NCI-H2227 (cell line): Measurements from ENCODE around the gene DYNLT2B.
"Not testable (repeated sequence)": the region's sequence is repeated elsewhere in the genome, so short reads cannot be mapped to it uniquely, and the experiment has no call there.

Experiments used
- DNase-seq: peaks from one replicate; lab custom pipeline; 2025; ENCODE audit not compliant: unreplicated experiment; lab: John Stamatoyannopoulos, UW

DYNLT2B gene

GRCh38 chr3:196326936-196327335, 8.9 kb upstream of the DYNLT2B start:
- no peak for DNase-seq

- DNase-seq, result peak; percentile 58
These were observed 5.7 kb upstream of the DYNLT2B start for GRCh38 chr3:196323691-196324090.

- DNase-seq, result no peak
These were observed 5.0 kb upstream of the DYNLT2B start for GRCh38 chr3:196323016-196323415.

GRCh38 chr3:196321162-196321561, 3.1 kb upstream of the DYNLT2B start:
- no peak for DNase-seq

- no peak for DNase-seq
These were observed 2.1 kb upstream of the DYNLT2B start for GRCh38 chr3:196320137-196320536.

- peak; percentile 20 for DNase-seq
These were observed 997 bp downstream of the DYNLT2B start for GRCh38 chr3:196316799-196317686.

GRCh38 chr3:196315821-196316220, 2.2 kb downstream of the DYNLT2B start:
- DNase-seq, result no peak

GRCh38 chr3:196314597-196314996, 3.4 kb downstream of the DYNLT2B start:
- DNase-seq, result no peak

GRCh38 chr3:196314086-196314485, 4.0 kb downstream of the DYNLT2B start:
- DNase-seq, result not testable (repeated sequence)

- not testable (repeated sequence) for DNase-seq
These were observed 15.1 kb downstream of the DYNLT2B start for GRCh38 chr3:196302960-196303359.

GRCh38 chr3:196302551-196302950, 15.5 kb downstream of the DYNLT2B start:
- DNase-seq, result not testable (repeated sequence)

- DNase-seq, result no peak
These were observed 19.5 kb downstream of the DYNLT2B start for GRCh38 chr3:196298521-196298920.

- DNase-seq, result no peak
These were observed 25.6 kb downstream of the DYNLT2B start for GRCh38 chr3:196292286-196292923.

- DNase-seq, result peak; percentile 73
These were observed 29.9 kb downstream of the DYNLT2B start for GRCh38 chr3:196288141-196288460.

- peak; percentile 94 for DNase-seq
These were observed 30.4 kb downstream of the DYNLT2B start, which contains the start of gene PCYT1A for GRCh38 chr3:196287440-196288140. Gene PCYT1A, minus strand, starts transcription at chr3:196287726. Its CDS starts 17,195 bp downstream, at chr3:196270531.

GRCh38 chr3:196287090-196287439, 31.0 kb downstream of the DYNLT2B start:
- DNase-seq, result peak; percentile 52

- no peak for DNase-seq
These were observed 33.6 kb downstream of the DYNLT2B start for GRCh38 chr3:196284396-196284795.

GRCh38 chr3:196281962-196282361, 36.1 kb downstream of the DYNLT2B start:
- no peak for DNase-seq

GRCh38 chr3:196280689-196281440, 37.2 kb downstream of the DYNLT2B start:
- no peak for DNase-seq

GRCh38 chr3:196275126-196275525, 42.9 kb downstream of the DYNLT2B start:
- no peak for DNase-seq

GRCh38 chr3:196274585-196274984, 43.5 kb downstream of the DYNLT2B start:
- DNase-seq, result no peak
